ENCODE results near the gene GRIA3.
"Not testable (repeated sequence)": the region's sequence is repeated elsewhere in the genome, so short reads cannot be mapped to it uniquely, and the experiment has no call there.

The GRIA3 gene

DNA sequence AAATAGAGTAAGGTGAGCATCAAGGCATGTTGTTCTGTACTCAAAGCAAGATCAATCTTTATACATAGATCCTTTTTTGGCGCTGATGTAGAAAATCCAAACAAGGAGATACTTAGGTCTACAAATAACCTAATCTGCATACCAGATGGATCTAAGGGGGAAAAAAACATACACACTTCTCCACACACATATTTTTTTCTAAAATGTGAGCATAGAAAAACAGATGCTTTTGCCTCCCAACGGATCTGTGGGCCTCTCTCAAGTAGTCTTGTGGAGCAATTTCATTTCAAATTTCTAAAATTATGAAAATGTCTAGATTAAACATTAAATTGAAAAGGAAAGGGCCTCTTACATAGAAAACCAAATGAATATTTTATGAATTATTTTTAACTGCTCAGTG, 166.1 kb downstream of the GRIA3 start:
- no peak for DNase-seq (ENCODE audit: low read depth)

DNA sequence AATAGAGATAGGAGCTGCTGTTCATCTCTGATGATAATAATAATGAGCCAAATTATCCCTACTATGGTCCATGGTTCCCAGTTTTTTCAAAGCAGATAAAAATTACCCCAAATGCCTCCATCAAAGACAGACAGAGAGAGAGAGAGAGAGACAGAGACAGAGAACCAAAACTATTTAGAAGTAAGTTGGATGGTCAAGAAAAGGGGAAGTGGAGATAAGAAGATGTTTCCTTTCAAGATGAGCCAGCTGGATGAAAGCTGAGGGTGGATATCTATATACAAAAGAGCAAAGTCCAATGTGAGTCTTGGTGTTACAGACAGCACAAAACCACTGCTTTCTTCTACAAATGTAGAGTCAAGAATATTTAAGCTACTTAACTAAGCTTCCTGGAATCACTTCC, 173.9 kb downstream of the GRIA3 start:
- DNase-seq (ENCODE audit: low read depth) = no peak

DNA sequence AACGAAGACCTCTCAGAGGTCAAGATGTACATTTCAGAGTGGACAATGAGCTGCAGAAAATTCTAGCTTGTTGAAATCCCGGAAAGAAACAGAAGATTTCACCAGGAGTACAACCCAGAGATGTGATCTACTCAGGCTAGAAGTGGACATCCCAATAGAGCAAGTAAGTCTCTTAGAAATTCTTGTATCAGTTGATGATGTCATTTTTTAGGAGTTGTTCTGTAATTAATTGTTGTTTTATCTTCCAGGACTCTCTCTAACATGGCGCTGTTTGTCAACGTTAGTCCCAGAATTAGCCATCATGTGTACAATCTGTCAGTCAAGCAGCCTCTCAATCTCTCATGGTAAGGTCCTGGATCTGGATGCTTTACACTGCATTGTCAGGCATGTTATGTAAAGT, 174.4 kb downstream of the GRIA3 start:
- no peak for DNase-seq (ENCODE audit: low read depth)

DNA sequence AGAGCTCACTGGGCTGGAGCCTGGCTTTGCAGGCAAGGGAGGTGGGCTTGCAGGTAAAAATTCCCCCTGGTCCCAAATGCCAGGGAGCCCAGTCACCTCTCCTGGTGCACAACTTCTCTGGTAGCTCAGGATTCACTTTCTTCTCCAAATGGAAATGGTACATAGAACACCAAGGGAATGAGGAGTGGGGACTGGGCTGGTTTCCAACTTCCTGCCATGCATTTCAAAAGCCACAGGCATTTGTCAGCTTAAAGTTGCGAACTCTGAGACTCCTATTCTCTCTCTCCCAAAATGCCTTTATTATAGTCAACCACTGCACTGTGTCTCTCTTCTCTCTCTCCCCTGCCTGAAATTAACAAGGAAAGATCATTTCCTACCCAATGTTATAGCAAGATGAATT, 177.3 kb downstream of the GRIA3 start:
- DNase-seq (ENCODE audit: low read depth) = no peak

DNA sequence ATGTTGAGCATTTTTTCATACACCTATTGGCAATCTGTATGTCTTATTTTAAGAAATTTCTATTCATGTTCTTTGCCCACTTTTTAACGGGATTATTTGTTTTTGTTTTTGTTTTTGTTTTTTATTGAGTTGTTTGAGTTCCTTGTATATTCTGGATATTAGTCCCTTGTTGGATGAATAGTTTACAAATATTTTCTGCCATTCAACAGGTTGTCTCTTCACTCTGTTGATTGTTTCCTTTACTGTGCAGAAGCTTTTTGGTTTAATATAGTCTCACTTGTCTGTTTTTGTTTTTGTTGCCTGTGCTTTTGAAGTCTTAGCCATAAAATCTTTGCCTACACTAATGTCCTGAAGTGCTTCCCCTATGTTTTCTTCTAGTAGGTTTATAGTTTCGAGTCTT, 202.1 kb downstream of the GRIA3 start:
- DNase-seq (ENCODE audit: low read depth) = not testable (repeated sequence)

DNA sequence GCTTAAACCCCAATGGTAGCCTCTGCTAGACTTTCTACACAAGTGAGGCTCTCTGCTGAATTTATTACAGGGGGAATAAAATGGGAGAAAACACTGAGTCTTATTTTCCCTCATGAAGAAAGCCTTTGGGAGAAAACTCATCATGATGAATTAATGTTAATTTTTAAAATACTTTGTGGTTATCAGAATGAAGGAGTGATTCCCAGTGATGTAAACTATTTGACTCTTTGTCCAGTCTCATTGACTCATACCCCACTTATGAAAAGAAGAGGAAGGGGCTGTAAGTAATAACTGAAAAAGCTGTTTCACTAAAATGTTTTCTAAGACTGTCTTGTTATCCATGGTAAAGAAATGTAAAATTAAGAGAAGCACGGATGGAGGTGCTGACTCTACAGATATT, 208.8 kb downstream of the GRIA3 start:
- no peak for DNase-seq (ENCODE audit: low read depth)

DNA sequence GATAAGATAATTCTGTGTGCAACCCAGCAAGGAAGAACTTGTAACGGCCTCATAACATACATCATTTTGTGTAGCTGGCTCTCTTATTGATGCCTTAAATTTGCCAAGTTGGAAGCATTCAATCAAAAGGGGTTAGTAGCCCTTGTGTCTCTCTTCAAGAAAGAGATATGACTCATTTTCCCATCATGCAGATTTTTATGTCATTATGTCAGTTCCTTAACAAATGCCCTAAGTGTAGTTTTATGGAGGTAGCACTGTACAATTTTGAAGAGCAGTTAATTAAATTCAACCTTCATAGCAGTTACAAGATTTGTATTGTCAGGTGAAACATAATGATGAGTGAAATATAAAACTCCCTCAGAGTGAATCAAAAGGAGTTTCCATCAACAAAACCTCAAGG, 215.6 kb downstream of the GRIA3 start:
- no peak for DNase-seq (ENCODE audit: low read depth)

DNA sequence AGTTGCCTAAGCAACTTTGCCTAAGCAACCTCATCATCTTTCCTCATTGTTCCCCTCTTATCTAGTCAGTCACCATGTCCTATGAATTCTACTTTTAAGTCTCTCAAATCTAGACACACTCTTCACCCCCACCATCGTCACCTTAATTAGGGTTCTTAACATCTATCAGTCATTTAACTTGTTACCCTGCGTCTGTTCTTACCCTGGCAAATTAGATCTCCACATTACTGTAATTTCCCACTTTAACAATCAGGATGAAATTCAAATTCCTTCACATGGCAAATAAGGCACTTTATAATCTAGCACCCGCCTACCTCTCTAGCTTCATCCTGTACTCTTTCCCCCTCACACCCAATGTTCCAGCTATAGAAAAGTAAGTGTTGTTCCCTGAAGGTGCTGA, 221.2 kb downstream of the GRIA3 start:
- DNase-seq (ENCODE audit: low read depth) = no peak

DNA sequence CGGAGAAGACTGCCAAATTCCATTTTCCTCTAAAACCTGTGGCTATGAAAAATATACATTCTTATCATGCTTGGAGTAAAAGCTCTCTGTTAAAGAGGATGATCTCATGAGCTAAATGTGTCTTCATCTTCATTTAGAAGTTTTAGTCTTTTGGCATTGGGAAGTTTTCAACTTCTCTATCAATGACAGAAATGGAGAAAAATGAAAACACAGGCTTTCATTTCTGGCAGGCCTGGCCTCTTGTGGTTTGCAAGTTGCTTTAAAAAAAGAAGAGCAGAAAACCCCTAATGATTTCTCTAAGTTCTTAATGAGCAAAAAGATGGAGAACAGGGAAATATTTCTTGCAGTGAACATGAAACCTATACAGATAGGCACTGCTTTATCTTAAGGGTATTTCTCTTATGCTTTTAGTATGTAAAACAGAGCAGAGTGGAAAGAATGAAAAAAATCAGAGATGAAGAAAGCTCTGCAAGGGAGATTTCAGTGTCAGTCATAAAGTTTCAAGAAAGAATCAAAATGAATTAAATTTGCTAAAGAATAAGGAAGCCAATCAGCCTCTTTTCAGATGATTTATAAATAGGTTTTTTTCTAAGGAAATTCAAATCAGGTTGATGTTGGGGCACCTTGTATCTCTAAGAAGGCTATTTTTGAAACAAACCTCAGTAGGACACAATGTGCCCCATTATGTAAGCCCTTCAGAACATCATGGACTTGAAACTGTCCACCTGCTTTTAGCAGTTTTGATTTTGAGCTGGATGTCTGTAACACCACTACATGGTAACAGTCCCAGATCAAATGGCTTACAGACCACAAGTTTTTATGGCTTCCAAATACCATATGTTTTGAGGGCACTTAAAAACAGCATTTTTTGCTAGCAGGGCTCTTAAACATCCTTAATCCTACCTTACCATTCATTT, 225.0 kb downstream of the GRIA3 start:
- peak; percentile 1 for DNase-seq (ENCODE audit: low read depth)

DNA sequence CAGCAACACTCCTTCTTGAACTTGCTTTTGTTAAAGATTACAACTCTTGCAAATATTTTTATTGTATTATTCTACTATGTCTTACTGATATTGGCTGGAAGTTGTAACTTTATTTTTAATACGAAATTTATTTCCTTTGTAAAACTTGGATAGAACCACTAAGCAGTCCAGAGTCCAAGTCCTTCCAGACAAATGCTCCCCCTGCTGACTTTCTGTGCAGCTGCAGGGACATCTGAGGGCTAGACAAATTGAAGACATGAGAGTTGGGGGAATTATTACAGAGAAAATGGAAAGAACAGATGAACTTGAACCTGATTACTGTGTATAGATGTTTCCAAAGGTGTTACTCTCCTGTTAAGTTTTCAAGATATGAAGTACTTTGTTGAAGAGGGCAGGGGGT, 238.8 kb downstream of the GRIA3 start:
- peak; percentile 35 for DNase-seq (ENCODE audit: low read depth)

DNA sequence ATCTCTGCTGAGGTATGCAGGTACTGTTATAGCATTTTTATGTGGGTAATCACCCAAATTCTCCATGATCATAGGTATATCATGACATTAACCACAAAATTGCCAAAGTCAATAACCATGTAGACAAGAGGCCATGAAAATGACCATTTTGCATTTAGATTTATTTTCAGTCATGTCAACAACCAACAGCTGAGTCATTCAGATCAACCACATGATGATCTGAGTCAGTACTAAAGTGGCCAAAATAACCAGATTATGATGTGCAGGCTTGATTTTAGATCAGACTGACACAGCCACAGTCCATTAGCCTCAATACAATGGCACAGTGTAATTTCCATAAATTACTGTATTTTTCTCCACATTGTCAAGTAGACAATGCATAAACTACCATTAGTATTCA, 240.5 kb downstream of the GRIA3 start:
- DNase-seq (ENCODE audit: low read depth) = peak; percentile 40

DNA sequence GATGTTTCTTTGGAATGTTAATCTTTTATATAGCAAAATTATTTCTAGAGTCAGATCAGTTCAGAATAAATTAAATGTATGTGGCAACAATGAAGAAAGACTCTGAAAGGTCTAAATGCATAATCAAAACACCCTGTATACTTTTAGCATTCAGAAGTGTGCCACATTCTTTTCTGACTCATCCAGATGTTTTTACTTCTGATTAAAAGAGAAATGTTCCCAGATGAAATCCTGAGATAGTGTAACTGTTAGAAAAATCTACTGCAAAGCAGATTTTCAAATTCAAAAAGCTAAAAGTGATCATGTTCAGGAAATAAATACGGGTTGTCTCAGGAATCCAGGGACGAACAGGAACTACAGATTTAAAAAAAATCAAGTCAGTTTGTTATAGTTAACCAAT, 241.4 kb downstream of the GRIA3 start:
- no peak for DNase-seq (ENCODE audit: low read depth)

DNA sequence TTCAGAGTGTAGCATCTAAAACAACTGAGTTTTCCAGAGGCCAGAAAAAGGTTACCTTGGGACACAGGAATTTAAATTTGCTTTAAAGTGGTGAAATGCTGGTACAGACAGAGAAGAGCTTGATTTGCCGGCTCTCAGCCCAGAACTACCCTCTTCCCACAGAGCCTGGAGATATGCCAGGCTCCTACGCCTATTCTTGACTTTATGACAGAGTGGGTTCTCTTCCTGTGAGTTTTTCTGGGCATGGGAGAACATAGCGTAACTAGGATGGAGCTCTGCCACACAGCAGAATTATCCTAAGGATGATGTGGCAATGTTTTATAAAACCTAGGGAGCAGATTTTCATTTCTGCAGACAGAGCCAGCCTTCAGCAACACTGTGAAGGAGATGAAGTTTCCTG, 241.8 kb downstream of the GRIA3 start:
- no peak for DNase-seq (ENCODE audit: low read depth)

DNA sequence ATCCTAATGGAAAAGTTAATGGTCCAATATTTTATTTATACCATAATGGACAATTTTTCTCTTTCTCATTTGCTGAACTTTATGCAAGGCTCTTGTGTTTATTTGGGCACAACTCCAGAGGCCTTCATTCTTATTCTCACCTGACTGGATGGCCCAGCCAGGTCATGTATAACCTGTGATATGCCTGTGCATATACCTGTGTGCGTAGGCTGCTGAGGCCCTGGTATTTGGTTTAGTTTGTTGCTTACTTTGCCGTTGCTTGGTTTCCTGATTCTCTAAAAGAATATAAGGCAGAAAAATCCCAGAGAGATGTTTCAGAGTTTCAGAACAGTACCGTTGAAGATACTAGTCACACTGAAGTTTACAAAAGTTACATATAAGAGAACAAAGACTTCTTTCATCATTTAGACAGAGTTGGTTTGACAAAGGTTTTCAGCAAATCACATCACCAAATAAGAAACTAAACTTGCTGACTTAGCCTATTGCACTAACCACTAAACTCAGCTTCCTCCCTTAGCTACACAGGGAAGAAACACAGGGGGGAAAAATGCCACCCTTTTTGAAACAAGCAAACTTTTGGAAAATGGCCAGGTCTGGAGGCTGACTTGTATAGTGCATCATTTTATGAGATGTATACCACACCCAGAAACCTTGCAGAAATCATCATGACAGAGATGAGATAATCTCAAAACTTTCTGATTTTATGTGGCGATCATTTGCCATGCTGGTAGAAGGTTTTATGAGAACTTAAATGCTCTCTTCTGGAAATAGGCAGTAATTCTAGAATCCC, 248.5 kb downstream of the GRIA3 start:
- no peak for DNase-seq (ENCODE audit: low read depth)

DNA sequence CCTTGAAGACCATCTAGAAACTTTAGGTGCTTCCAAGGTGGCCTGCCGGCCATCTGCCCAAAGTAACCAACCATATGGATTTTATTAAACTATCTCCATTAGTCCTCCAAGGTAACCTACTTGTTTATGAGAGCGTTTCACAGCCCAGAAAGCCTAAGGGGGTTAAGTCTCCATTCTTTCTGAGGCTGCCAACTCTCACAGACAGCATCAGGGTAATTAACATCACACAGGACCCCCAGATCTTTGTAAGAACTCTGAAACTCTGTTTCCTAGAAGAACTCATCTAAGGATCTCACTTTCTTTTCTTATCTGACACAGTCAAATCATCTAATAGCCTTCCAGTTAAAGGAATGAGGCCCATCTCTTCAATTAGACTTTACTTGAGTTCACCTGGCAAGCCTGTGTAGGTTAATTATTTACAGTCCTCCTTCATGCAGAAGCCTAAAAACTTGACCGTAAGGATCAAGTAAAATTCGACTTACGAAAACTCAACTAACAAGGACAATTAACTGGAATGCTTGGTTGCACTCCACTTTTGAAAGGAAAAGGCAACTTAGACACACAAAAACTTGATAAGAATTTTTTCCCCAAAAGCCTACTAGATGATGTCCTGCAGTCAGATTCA, 252.5 kb downstream of the GRIA3 start:
- no peak for DNase-seq (ENCODE audit: low read depth)

DNA sequence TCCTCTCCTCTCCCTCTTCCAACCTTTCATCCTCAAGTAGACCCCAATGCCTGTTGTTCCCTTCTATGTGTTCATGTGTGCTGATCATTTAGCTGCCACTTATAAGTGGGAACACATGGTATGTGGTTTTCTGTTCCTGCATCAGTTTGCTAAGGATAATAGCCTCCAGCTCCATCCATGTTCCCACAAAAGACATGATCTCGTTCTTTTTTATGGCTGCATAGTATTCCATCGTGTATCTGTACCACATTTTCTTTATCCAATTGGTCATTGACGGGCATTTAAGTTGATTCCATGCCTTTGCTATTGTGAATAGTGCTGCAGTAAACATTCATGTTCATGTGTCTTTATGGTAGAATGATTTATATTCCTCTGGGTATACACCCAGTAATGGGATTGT, 255.8 kb downstream of the GRIA3 start:
- not testable (repeated sequence) for DNase-seq (ENCODE audit: low read depth)

DNA sequence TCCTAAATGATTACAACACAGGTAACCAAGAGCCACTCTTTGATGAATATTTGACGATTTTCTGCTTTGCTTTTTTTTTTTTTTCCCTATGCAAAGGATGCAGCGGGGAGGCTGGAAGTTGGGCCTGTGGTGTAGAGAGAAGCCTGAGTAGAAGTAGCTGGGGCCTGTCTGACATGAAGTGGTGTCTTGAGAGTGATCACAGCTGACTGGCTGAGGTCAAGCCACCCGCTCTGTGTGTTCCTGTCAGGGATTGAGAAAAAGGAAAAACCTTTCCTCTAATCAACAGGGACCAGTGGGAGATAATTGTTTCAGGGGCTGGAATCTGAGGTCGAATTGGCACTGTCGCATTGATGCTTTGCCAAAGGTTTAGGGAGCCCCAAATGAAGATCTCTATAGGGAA, 258.7 kb downstream of the GRIA3 start:
- DNase-seq (ENCODE audit: low read depth) = no peak

DNA sequence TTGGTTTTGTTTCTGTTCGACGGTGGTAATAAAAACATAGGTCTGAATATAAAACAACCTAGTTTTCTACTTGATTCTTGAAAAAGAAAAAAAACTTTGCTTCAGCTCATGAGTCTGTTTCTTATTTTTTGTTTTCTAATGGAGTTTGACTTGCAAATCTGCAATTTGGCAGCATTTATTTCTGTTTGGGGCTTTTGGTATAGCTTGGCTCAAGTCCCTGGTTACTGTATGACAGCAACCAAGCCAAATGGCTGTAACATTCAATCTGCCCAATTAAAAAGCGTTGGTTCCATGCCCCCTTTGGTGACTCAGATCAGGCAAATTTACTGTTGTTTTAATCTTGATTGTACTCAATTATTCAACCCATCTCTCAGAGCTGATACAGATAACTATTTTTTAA, 263.4 kb downstream of the GRIA3 start:
- no peak for DNase-seq (ENCODE audit: low read depth)

DNA sequence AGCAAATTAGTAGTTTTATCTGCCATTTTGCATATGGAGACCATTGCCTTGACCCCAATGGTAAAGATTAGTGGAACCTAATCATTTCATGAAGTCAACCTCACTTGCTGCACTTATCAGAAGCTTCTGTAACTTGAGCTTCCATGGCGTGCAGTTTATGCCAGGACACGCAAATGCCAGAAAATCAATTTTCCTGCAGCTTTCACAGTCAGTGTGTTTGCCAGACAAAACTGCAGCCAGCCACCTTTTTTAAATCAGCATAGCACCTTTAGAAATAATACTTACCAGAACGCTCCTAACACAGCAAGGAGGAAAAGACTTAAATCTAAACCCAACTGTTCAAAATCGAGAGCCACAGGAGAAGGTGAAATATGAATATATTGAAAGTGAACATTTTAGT, 265.3 kb downstream of the GRIA3 start:
- no peak for DNase-seq (ENCODE audit: low read depth)

DNA sequence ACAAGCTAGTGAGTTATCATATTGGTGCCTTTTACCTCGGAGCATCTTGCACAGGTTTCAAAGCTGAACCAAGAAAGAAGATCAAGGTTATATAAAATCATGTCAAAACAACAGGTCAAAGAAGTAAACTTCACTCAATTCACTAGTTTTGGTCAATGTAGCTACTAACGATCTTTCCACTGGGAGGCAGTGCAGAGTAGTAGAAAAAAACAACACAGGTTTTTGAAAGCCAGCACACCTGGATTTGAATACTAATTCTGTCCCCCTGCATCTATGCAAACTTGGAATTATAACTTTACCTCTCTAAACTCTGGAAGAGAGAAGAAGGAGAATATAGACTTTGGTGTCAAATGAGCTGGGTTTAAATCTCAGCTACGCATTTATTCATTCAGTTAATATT, 266.1 kb downstream of the GRIA3 start:
- peak; percentile 2 for DNase-seq (ENCODE audit: low read depth)

DNA sequence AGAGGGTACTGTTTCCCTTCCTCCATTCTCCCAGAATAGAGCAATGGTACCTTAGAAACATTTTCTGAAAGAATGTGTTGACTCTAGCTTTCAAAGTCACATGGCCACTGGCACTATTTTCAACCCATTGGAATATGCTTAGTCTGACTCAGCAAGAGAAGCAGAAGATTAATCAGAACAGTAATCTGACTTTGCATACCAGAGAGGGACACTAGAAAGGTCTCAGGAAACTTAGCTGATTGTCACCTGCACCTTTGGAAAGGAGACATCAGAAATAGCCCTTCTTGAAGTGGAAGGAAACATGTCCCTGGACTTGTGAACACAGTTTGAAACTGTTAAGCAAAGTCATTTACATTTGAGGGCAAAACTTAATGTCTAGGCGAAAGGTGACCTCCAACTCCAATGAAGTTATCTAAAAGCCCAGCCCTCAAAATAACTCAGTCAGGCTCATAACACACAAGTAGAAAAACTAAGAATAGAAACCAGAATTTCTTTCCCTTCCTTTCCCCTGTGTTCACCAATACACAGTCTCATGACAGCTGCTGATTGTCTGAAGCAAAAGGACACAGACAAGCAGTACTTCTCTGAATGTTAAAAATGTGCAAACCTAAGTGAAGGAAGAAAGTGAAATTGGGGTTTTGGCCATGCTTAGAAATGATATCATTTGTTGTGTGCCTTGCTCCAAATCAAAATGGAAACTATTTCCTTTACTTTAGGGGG, 270.8 kb downstream of the GRIA3 start:
- no peak for DNase-seq (ENCODE audit: low read depth)

DNA sequence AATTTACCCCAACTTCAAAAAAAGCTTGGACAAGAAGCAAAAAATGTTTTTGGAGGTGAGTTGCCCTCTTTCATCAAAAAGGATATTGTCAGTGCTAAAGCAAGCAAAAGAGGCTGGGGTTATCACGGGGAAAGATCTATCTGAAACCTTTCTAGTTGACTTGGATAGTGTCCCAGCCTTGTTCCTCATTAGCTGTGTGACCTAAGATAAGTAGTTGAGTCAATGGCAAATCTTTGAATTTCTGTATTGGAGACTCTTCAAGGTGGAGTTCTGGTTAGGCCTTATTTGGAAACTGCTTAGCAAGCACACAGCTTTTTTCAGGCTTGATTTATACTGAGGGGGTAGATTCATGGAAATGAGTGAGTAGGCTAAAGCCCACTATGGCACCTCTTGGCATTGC, 271.6 kb downstream of the GRIA3 start:
- DNase-seq (ENCODE audit: low read depth) = no peak

All from iris pigment epithelial cell (primary cell).